Choroid plexus epithelial cell (primary cell): ENCODE measurements around the gene SNAPC2.

Experiments
- DNase-seq: peaks from one replicate; pipeline ENCODE4 v3.0.0-alpha.2; 2010; ENCODE audit warnings: low read depth
- H3K4me3 ChIP-seq: 2 replicates; pipeline ENCODE4 v1.5.1; 2011; ENCODE audit warnings: low read depth, mild to moderate bottlenecking, control low read depth, low read length, moderate library complexity
- TF ChIP-seq, protein P1 (sequence below): conservative IDR thresholded peaks from 2 replicates; pipeline ENCODE4 v1.5.1; 2011; ENCODE audit warnings: low read depth, mild to moderate bottlenecking, control low read depth, inconsistent platforms, low read length, moderate library complexity

Gene SNAPC2

DNA sequence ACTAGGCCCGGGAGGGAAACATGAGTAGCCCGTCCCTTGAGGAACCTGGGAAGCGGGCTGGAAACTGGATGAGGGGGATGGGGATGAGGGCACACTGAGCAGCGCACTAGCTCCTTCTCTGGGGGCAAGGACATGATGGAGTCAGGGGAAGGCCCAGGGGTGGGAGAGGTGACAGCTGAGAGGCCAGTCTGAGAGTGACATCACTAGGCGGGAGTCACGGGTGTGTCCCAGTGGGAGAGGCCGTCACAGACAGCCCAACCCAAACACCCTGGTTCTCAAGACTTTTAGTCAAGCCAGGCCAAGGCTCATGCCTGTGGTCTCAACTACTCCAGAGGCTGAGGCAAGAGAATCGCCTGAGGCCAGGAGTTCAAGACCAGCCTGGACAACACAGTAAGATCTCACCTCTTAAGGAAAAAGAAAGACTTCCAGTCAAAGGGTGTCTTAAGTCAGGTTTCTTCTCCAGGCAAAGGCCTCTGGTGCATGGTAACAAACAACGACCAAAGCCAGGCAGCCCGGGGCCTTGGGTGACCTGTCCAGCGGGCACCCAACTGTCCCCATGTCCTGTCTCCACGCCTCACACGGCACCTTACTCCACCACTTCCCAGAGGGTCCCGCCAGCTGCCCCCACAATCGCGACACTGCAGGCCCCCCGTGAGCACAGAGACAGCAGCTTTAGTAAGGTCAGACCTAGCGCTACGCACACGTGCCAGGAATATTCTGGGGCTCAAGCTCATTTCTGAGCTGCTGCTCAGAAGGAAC, 48.8 kb downstream of the SNAPC2 start:
- H3K4me3 ChIP-seq = no peak overlapping the region
- TF ChIP-seq, protein P1, sequence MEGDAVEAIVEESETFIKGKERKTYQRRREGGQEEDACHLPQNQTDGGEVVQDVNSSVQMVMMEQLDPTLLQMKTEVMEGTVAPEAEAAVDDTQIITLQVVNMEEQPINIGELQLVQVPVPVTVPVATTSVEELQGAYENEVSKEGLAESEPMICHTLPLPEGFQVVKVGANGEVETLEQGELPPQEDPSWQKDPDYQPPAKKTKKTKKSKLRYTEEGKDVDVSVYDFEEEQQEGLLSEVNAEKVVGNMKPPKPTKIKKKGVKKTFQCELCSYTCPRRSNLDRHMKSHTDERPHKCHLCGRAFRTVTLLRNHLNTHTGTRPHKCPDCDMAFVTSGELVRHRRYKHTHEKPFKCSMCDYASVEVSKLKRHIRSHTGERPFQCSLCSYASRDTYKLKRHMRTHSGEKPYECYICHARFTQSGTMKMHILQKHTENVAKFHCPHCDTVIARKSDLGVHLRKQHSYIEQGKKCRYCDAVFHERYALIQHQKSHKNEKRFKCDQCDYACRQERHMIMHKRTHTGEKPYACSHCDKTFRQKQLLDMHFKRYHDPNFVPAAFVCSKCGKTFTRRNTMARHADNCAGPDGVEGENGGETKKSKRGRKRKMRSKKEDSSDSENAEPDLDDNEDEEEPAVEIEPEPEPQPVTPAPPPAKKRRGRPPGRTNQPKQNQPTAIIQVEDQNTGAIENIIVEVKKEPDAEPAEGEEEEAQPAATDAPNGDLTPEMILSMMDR = no peak
- DNase-seq = no peak

DNA sequence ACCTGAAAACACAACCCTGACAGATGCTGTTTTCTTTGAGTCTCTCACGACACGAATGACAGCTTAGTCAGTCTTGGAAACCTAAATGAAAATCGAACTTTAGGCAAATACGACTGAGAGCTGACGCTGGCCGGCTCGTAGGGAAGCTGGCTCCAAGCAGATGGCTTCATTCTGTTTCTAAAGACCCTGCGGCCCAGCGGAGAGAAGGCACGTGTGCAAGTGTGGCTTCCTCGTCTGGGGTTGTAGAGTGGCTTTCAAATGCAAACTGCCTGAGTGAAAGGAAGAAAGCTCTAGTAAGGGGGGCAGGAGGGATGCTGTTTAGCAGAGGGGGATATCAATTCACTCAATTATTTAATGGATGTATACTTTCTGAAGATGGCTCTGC, 49.4 kb downstream of the SNAPC2 start:
- DNase-seq = no peak
- H3K4me3 ChIP-seq = no peak overlapping the region
- TF ChIP-seq, protein P1 = no peak

DNA sequence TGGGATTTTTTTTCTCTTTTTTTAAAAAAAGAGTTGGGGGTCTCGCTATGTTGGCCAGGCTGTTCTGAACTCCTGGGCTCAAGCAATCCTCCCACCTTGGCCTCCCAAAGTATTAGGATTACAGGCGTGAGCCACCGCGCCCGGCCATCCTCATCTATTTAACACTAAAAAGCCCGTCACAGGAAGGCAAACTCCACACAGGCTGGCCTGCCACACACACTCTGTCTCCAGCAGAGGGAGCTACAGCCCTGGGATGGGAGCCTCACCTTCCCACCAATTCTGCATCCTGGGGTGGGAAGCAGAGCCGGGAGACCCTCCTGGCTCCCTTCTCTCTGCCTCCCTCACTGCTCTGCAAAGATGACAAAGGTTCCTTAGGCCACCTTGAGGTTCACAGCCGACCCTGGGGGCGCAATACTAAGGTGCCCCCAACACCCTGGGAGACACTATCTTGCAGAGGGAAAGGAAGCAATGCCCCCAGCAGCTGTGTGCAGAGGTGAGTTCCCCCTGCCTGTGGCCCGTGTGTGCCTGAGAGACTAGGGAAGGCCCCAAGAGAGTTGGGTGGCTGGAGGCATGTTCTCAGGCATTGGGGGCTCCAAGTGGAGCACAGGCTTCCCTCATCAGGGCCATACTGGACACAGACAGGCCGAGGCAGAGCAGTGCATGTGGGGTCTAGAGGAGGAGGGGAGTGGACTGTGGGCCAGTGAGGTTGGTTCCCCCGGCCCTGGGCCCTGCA, 50.7 kb downstream of the SNAPC2 start:
- TF ChIP-seq, protein P1 = peak; percentile 89
- DNase-seq = peak; percentile 58
- no peak overlapping the region for H3K4me3 ChIP-seq

- no peak overlapping the region for H3K4me3 ChIP-seq
- no peak for DNase-seq
- TF ChIP-seq, protein P1 = no peak
Measured at GRCh38 chr19:7971553-7972520, 51.7 kb downstream of the SNAPC2 start.
